GM21825 (cell line): ENCODE results near the gene CNTNAP2.
"Not testable (repeated sequence)": the region's sequence is repeated elsewhere in the genome, so short reads cannot be mapped to it uniquely, and the experiment has no call there.

Experiments
- ATAC-seq: cut with Tn5 transposase; IDR thresholded peaks from one replicate; pipeline ENCODE4 v1.9.1; 2021; ENCODE audit warnings: mild to moderate bottlenecking, moderate library complexity; ENCODE audit not compliant: unreplicated experiment

The CNTNAP2 gene

GRCh38 chr7:147779949-147780348 is 1663.3 kb downstream of the CNTNAP2 start:
- no peak for ATAC-seq

GRCh38 chr7:147796581-147796980 is 1680.0 kb downstream of the CNTNAP2 start:
- no peak for ATAC-seq

GRCh38 chr7:147798001-147798400 is 1681.4 kb downstream of the CNTNAP2 start:
- ATAC-seq: no peak

- not testable (repeated sequence) for ATAC-seq
Measured at GRCh38 chr7:147801762-147802161, 1685.2 kb downstream of the CNTNAP2 start.

- ATAC-seq: no peak
Measured at GRCh38 chr7:147803151-147803550, 1686.5 kb downstream of the CNTNAP2 start.

GRCh38 chr7:147803606-147804005 is 1687.0 kb downstream of the CNTNAP2 start:
- ATAC-seq: no peak

- no peak for ATAC-seq
Measured at GRCh38 chr7:147804032-147804431, 1687.4 kb downstream of the CNTNAP2 start.

- no peak for ATAC-seq
Measured at GRCh38 chr7:147805996-147806576, 1689.5 kb downstream of the CNTNAP2 start.

- ATAC-seq: no peak
Measured at GRCh38 chr7:147809786-147810185, 1693.2 kb downstream of the CNTNAP2 start.

- no peak for ATAC-seq
Measured at GRCh38 chr7:147810269-147810668, 1693.7 kb downstream of the CNTNAP2 start.

- no peak for ATAC-seq
Measured at GRCh38 chr7:147811923-147812322, 1695.3 kb downstream of the CNTNAP2 start.

GRCh38 chr7:147813316-147813715 is 1696.7 kb downstream of the CNTNAP2 start:
- no peak for ATAC-seq

- no peak for ATAC-seq
Measured at GRCh38 chr7:147818317-147818716, 1701.7 kb downstream of the CNTNAP2 start.

GRCh38 chr7:147824671-147825070 is 1708.1 kb downstream of the CNTNAP2 start:
- no peak for ATAC-seq

- ATAC-seq: no peak
Measured at GRCh38 chr7:147829016-147829415, 1712.4 kb downstream of the CNTNAP2 start.

GRCh38 chr7:147833557-147833956 is 1717.0 kb downstream of the CNTNAP2 start:
- no peak for ATAC-seq

- no peak for ATAC-seq
Measured at GRCh38 chr7:147833970-147834369, 1717.4 kb downstream of the CNTNAP2 start.

- ATAC-seq: no peak
Measured at GRCh38 chr7:147852833-147853232, 1736.2 kb downstream of the CNTNAP2 start.

- ATAC-seq: no peak
Measured at GRCh38 chr7:147857152-147858140, 1740.8 kb downstream of the CNTNAP2 start.

GRCh38 chr7:147858421-147858820 is 1741.8 kb downstream of the CNTNAP2 start:
- ATAC-seq: no peak

- no peak for ATAC-seq
Measured at GRCh38 chr7:147859033-147859432, 1742.4 kb downstream of the CNTNAP2 start.

GRCh38 chr7:147859486-147859885 is 1742.9 kb downstream of the CNTNAP2 start:
- no peak for ATAC-seq
